Thyroid gland (tissue), 4 donors: ENCODE data around the gene SCGB3A1.

Source experiments
- POLR2A ChIP-seq, 2 donors: fragments of 450-650 bp; IDR thresholded peaks; one replicate each; pipeline ENCODE4 v1.6.1; 2017; ENCODE audit warnings: antibody characterized with exemption in 2 of 2, mild to moderate bottlenecking in 2 of 2, moderate library complexity in 1 of 2
- TF ChIP-seq, protein P1 (sequence below), 6 experiments: fragments of 200-600 bp in 3 of 6; fragments of 450-650 bp in 3 of 6; sonication (generic) in 3 of 6; IDR thresholded peaks; one replicate each; pipeline ENCODE4 v1.5.1; 2016 to 2019; ENCODE audit warnings: antibody characterized with exemption in 6 of 6, mild to moderate bottlenecking in 2 of 6, inconsistent platforms in 1 of 6, moderate library complexity in 1 of 6

- TF ChIP-seq, protein P1, sequence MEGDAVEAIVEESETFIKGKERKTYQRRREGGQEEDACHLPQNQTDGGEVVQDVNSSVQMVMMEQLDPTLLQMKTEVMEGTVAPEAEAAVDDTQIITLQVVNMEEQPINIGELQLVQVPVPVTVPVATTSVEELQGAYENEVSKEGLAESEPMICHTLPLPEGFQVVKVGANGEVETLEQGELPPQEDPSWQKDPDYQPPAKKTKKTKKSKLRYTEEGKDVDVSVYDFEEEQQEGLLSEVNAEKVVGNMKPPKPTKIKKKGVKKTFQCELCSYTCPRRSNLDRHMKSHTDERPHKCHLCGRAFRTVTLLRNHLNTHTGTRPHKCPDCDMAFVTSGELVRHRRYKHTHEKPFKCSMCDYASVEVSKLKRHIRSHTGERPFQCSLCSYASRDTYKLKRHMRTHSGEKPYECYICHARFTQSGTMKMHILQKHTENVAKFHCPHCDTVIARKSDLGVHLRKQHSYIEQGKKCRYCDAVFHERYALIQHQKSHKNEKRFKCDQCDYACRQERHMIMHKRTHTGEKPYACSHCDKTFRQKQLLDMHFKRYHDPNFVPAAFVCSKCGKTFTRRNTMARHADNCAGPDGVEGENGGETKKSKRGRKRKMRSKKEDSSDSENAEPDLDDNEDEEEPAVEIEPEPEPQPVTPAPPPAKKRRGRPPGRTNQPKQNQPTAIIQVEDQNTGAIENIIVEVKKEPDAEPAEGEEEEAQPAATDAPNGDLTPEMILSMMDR (IDR thresholded peaks at IDR 0.05): no peak
- TF ChIP-seq POLR2A (IDR thresholded peaks at IDR 0.05): no peak
Measured at GRCh38 chr5:180589771-180590542, 1.3 kb downstream of the SCGB3A1 start.
